NCI-H1092 (cell line): ENCODE measurements around the gene ABCB8.
A peak's percentile ranks its signal among the peaks of the same experiment; 100 is the strongest.

Experiments
- DNase-seq: peaks from one replicate; lab custom pipeline; 2025; lab: John Stamatoyannopoulos, UW

ABCB8 gene

GRCh38 chr7:151074817-151075661 lies 46.8 kb downstream of the ABCB8 start:
- no peak for DNase-seq

- no peak for DNase-seq
Observed at GRCh38 chr7:151075662-151075971, 47.4 kb downstream of the ABCB8 start.

DNA sequence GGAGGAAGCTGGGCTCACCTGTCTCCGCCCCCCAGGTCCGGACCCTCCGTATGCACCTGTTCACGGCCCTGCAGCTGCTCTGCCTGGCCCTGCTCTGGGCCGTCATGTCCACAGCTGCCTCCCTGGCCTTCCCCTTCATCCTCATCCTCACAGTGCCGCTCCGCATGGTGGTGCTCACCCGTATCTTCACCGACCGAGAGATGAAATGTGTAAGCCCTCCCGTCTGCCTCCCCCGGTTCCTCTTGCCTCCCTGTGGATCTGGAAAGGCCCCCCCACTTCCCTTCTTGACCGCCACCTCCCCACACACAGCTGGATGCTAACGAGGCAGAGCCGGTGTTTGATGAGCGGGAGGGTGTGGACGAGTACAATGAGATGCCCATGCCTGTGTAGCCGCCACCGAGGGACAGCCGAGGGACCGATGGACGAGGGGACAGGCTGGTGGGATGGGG lies 47.8 kb downstream of the ABCB8 start:
- no peak for DNase-seq

GRCh38 chr7:151076863-151077704 lies 48.8 kb downstream of the ABCB8 start:
- DNase-seq: no peak

DNA sequence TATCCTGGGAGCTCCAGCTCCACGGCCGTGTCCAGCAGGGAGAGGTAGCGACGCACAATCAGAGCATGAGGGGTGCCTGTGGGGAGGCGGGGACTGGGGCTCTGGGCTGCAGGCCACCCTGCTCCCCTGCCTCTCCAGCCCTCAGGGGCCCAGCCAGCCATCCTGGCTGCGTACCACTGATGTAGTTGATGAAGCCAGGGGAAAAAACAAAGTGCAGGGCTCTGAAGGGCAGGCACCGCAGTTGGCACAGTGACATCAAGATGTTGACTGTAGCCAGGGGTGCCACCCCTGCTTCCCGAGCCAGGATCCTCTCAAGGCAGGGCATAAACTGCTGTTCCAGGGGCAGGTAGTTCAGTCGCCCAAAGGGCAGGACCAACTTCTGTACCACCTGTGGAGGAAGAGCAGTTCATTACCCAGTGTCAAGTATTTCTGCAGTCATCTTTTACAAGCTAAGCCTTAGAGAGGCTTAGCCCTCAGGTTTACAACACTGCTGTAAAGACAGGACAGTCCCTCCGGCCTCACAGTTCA lies 49.5 kb downstream of the ABCB8 start:
- no peak for DNase-seq

GRCh38 chr7:151078233-151079040 lies 50.2 kb downstream of the ABCB8 start:
- DNase-seq: no peak

DNA sequence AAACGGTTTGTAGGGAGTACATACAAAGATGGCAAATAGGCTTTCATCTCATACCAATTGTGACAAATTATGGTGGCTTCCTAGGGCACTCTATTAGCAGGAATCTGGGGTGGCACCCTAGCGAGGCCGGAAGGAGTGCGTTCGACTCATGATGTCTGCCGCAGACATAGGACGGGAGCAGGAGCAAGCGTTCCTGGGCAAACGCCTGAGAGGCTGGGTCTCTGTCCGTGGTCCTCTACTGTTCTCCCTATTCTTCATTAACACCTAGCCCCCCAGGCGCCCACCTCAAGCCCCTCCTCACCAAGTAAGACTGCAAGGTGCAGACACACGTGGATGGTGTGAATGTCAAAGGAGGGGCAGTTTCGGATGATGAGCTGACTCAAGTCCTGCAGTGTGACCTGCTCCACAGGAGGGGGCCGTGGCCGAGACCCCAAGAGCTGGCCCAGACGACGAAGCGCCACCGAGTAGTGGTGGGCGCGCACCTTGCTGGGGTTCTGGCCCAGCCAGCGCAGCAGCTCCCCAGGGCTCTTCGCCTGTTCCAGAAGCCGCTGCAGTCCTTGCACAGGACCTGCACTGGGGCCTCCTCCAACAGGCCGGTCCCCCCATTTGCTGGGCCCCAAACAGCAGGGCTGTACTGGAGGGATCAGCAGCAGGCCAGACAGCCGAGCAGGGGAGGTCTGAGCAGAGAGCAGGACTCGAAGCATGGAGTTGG lies 51.1 kb downstream of the ABCB8 start:
- DNase-seq: no peak

DNA sequence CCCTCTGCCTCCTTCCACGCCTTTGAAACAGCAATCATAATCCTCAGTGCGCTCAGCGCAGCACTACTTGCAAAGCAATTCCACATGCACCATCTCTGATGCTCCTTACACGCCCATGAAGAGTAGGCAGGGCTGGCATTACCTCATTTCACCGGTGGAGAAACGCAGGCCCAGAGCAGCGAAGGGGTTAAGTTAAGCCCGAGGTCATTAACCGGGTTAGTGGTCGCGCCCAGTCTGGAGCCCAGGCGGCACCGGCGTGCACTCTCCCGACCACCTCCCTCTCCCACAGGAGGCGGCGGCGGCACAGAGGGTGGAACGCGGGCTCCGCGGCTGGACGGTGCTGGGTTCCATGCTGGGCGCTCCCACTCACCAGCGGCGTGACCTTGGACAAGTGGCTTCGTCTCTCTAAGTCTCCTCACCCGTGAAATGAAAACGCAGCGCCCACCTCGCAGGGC lies 51.8 kb downstream of the ABCB8 start:
- DNase-seq: no peak

DNA sequence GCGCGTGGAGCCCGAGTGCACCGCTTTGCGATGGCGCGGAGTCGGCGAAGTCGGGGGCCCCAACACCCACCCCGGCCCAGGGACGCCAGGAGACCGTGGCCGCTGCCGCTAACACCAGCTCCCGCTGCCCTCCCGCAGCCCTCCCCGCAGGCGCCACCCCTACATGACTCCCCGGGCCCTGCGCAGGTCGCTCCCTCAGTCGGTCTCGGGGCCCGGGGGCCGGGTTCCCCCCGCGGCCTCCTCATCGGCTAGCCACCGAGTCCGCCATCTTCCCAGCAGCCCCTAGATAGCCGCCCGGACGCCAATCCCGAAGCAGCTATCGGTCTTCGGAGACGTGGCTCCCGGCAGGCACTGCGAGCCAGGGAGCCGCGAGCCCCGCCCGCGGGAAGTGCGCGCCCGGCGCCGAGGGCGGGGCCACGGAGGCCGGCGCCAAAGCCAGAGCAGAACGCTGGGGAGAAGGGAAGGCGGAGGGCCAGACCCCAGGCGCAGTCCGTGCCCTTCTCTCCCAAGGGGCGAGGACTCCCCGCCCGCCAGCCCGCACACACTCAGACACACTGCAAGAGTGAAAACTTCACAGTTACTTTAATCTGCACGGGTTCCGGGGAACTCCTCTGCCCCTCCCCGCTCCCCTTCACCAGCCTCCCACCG lies 52.4 kb downstream of the ABCB8 start, which contains the start of gene FASTK:
Gene FASTK (minus strand): TSS at position 288 of the 648 bp plus-strand sequence. CDS start 43 bp downstream, at position 245.
- DNase-seq: peak; percentile 91

DNA sequence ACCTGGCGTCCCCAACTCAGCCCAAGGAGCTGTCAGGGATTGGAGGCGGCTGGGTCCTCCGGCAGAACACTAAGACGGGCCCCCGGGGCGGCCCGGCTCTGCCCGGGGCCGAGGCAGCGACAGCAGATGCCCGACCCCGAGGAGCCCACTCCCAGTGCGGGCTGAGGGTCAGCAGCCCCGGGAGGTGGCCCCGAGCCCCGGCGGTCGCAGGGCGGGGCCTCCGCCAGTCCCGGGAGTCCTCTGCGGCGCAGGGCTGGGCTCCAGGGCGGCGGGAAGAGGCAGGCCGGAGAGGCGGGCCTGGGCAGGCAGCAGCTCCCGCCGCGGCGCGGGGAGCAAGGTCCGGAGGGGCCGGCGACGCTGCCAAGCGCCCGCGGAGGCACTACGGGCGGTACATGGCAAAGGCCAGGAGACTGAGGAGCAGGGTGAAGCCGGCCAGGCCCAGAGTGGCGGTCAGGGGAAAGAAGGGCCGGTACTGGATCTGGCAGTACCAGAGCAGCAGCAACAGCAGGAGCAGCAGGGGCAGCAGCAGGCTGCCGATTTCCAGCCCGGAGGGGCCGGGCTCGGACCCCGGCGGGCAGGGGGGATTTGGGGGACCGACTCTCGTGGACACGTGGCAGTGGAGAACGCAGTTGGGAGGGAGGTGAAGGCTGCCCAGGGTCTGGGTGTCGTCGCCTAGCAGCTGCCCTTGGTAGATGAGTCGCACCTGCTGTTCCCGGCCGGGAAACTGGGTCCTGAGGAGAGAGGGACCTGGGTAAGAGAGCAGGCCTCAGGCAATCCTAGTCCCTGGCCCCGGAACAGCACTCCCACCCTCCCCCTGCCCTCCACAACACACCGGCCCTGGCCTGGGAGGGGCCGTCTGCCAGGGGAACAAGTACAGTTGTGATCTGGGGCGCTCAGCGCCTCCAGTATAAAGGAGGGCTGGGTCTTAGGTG lies 53.2 kb downstream of the ABCB8 start:
- DNase-seq: peak; percentile 23

GRCh38 chr7:151082141-151083070 lies 54.2 kb downstream of the ABCB8 start:
- no peak for DNase-seq

DNA sequence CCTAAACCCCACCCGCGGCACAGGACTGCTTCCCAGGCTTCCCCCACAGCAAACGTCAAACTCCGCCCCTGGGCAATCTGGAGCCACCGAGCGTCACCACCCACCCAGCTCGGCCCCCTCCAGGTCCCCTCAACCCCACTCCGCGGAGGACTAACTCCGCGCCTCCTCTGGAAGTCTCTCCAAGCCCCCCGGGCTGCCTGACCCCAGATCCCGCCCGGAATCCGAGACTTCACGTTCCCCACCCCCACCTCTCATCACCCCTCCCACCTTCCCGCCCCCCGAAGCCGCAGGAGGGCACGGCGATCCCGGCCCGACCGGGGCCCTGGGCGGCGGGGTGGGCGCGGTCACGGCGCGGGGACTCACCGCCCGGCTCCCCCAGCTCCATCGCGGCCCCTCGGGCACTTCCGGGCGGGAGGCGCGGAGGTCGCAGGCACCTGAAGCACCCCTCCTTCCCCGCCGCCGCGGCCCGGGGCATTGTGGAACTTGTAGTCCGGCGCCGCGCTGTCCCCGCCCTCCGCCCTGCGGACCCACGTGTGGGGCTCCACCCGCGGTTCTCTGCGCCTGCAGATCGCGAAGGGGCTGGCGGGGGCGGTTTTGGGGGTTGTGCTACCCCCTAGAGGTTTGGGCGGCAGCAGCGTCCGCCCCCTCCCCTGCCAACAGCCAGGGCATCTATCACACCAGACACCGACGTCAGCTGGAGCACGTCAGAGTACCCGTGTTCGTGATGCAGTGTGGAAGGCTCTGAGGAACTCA lies 55.0 kb downstream of the ABCB8 start, which contains the start of gene TMUB1:
Gene TMUB1 (minus strand): TSS at position 423 of the 753 bp plus-strand sequence. CDS start 930 bp downstream, outside the sequence.
- peak; percentile 61 for DNase-seq

DNA sequence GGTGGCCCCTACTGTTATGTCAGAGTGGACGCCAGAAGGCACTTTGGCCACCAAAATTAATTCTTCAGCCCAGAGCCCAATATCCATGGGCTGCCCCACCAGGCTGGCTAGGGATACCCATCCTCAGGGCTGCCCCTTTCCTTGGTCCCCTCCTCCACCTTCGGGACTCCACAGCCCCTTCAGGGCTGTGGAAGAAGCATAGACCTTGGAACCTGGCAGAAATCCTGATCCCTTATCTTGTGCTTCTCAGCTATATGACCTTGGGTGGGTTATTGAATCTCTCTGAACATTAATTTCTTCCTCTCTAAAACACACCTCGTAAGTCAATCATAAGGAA lies 55.5 kb downstream of the ABCB8 start:
- no peak for DNase-seq

DNA sequence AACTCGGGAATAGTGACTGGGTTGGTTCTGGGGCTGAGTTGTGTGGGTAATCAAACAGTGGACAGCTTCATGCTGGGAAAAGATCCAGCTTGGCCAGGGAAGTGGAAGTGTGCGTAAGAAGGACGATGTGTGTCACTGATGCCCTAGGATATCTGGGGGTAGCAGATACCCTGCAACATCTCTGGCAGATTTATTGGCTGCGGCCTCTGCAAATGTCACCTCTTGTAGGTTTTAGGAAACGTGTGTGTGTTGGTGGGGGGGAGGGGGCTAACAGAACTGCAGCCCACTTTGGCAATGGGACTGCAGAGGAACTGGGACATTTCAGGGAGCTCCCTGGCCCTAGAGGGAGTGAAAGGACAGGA lies 57.1 kb downstream of the ABCB8 start:
- DNase-seq: no peak

- DNase-seq: peak; percentile 77
Observed at GRCh38 chr7:151085691-151086620, 57.7 kb downstream of the ABCB8 start, which contains the start of gene AGAP3. TSS of gene AGAP3 (plus strand) at chr7:151086475. CDS start at chr7:151086742, 267 bp downstream.

GRCh38 chr7:151086802-151087244 lies 58.6 kb downstream of the ABCB8 start:
- DNase-seq: no peak
